ENCODE results near the gene ZNF232. TPM values are rescaled to one million over a fixed set of nuclear protein-coding genes. Genes with fewer than 3 reads are reported as not detected.
"Not testable (repeated sequence)": the region's sequence is repeated elsewhere in the genome, so short reads cannot be mapped to it uniquely, and the experiment has no call there.

Gene ZNF232
- polyA plus RNA-seq, 2 of the 4 experiments (the other 2 are of a cell fraction) = 5.1 TPM

GRCh38 chr17:5123343-5124124 is 11.9 kb upstream of the ZNF232 start:
- POLR2A ChIA-PET = no interaction called here
- H3K4me2 ChIP-seq = peak overlapping the region; percentile 71
- CTCF ChIA-PET = no interaction called here

DNA sequence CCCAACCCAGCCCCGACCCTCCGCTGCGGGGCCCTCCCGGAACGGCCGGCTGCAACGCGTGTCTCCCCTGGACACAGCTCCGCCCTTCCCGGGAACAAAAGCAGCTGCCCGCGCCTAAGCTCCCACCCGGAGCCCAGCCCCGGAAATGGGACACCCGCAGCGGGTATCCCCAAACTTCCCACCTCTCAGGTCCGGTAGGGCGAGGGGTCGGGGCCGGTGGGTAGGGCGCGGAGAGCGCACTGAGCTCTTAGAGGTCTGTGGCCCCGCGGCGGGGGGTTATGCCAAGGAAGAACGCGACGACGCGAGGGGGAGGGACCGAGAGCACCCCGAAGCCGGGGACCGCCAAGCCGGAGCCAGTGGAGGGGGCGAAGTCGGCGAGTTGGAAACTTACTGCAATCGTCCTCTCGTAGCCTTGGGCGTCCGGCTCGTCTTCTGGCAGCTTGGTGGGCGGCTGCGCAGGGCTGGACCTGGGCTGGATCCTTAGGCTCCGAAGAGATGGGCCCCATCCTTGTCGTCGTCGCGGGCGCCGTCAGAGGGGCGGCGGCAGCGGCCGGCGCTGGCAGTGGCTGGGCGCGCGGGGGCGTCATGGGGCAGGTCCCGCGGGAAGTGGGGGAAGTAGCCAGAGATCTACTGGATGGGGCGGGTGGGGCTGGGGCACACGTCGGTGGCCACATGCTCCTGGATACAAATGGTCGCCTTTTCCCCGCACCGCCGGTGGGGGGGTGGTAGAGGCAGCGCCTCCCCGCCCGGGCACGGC is 11.1 kb upstream of the ZNF232 start:
- H3K9me3 ChIP-seq = no peaks in the 10 kb centered on the region
- 35% methylated on average over 44 of the region's 75 CpGs for WGBS (ENCODE audit: missing lambda C conversion rate)
- POLR2A ChIA-PET = no interaction called here
- H3K27ac ChIP-seq = peak overlapping the region in 1 of 2 experiments; percentile 20; a peak in 1 of 6 replicates
- H3K4me3 ChIP-seq = peak overlapping the region; percentile 24
- ATAC-seq (peak; percentile 40 to 49; a peak in 3 of 6 replicates), FAIRE-seq (no peak), DNase-seq (ENCODE audit: low read depth in 1 of 2, low spot score in 1 of 2) (no peak)
- 0 out of 3 replicates have a peak, but pooled peaks cover 7% of the 10 kb centered on the region for H3K4me1 ChIP-seq
- TF ChIP-seq NR3C1 (IDR thresholded peaks at IDR 0.05) (no peak), RAD21 (conservative IDR thresholded peaks at IDR 0.05 in 1 of 2, IDR thresholded peaks at IDR 0.05 in 1 of 2) (no peak), TP53 (CRISPR knock-in tag; IDR thresholded peaks at IDR 0.05) (no peak), CHD4 (IDR thresholded peaks at IDR 0.05; ENCODE audit: borderline replicate concordance) (no peak), JUN (IDR thresholded peaks at IDR 0.05) (no peak)
- TF ChIP-seq, protein P1, sequence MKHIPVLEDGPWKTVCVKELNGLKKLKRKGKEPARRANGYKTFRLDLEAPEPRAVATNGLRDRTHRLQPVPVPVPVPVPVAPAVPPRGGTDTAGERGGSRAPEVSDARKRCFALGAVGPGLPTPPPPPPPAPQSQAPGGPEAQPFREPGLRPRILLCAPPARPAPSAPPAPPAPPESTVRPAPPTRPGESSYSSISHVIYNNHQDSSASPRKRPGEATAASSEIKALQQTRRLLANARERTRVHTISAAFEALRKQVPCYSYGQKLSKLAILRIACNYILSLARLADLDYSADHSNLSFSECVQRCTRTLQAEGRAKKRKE (CRISPR knock-in tag; IDR thresholded peaks at IDR 0.05; ENCODE audit: low read depth) = no peak
- peak overlapping the region; percentile 71 for H3K4me2 ChIP-seq
- CTCF ChIA-PET = no interaction called here

More at GRCh38 chr17:5123343-5124124, 11.9 kb upstream of the ZNF232 start:
- WGBS (ENCODE audit: missing lambda C conversion rate) = 87% methylated on average over 40 of the region's 53 CpGs
- no peak for TF ChIP-seq PBX3 (IDR thresholded peaks at IDR 0.05)
- no peak for TF ChIP-seq ZFP36 (IDR thresholded peaks at IDR 0.05; ENCODE audit: borderline replicate concordance, partially characterized antibody)
- no peak for TF ChIP-seq HOXA7 (CRISPR knock-in tag; IDR thresholded peaks at IDR 0.05)
- TF ChIP-seq JUNB (IDR thresholded peaks at IDR 0.05) = no peak
- TF ChIP-seq, protein P2, sequence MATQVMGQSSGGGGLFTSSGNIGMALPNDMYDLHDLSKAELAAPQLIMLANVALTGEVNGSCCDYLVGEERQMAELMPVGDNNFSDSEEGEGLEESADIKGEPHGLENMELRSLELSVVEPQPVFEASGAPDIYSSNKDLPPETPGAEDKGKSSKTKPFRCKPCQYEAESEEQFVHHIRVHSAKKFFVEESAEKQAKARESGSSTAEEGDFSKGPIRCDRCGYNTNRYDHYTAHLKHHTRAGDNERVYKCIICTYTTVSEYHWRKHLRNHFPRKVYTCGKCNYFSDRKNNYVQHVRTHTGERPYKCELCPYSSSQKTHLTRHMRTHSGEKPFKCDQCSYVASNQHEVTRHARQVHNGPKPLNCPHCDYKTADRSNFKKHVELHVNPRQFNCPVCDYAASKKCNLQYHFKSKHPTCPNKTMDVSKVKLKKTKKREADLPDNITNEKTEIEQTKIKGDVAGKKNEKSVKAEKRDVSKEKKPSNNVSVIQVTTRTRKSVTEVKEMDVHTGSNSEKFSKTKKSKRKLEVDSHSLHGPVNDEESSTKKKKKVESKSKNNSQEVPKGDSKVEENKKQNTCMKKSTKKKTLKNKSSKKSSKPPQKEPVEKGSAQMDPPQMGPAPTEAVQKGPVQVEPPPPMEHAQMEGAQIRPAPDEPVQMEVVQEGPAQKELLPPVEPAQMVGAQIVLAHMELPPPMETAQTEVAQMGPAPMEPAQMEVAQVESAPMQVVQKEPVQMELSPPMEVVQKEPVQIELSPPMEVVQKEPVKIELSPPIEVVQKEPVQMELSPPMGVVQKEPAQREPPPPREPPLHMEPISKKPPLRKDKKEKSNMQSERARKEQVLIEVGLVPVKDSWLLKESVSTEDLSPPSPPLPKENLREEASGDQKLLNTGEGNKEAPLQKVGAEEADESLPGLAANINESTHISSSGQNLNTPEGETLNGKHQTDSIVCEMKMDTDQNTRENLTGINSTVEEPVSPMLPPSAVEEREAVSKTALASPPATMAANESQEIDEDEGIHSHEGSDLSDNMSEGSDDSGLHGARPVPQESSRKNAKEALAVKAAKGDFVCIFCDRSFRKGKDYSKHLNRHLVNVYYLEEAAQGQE (IDR thresholded peaks at IDR 0.05) = no peak
- TF ChIP-seq EHMT2 (IDR thresholded peaks at IDR 0.05; ENCODE audit: low read depth) = no peak
- TF ChIP-seq KDM5A (IDR thresholded peaks at IDR 0.05) = no peak
- TF ChIP-seq POLR2A (IDR thresholded peaks at IDR 0.05; ENCODE audit: low read length) = no peak
- TF ChIP-seq ESRRA (IDR thresholded peaks at IDR 0.05; ENCODE audit: borderline replicate concordance, low read length) = no peak
- no peak for TF ChIP-seq EHF (CRISPR knock-in tag; IDR thresholded peaks at IDR 0.05)
- TF ChIP-seq KDM1A (IDR thresholded peaks at IDR 0.05; ENCODE audit: low read depth) = no peak
- no peak for TF ChIP-seq ELK1 (IDR thresholded peaks at IDR 0.05; ENCODE audit: low read depth, low read length)
- TF ChIP-seq, protein P1 (CRISPR knock-in tag; IDR thresholded peaks at IDR 0.05; ENCODE audit: low read depth) = no peak
- no peak for TF ChIP-seq GATA3 (IDR thresholded peaks at IDR 0.05; ENCODE audit: borderline replicate concordance)
- TF ChIP-seq RARB (CRISPR knock-in tag; IDR thresholded peaks at IDR 0.05) = no peak
- DNase-seq (ENCODE audit: low read depth in 1 of 2, low spot score in 1 of 2) = no peak
- H3K4me1 ChIP-seq = 0 out of 3 replicates have a peak, but pooled peaks cover 7% of the 10 kb centered on the region
- no peak overlapping the region for H3K4me3 ChIP-seq
- FAIRE-seq = no peak
- H3K27ac ChIP-seq = no peak overlapping the region
- no peak; a peak in 1 of 6 replicates for ATAC-seq
- no peaks in the 10 kb centered on the region for H3K9me3 ChIP-seq

- WGBS (ENCODE audit: missing lambda C conversion rate) = 73% methylated on average over 7 of the region's 7 CpGs
- FAIRE-seq; POLR2A ChIA-PET; H3K9me3 ChIP-seq; ATAC-seq; CTCF ChIA-PET; H3K4me1 ChIP-seq; H3K4me3 ChIP-seq; DNase-seq (ENCODE audit: low read depth in 1 of 2, low spot score in 1 of 2); H3K27ac ChIP-seq: not testable (repeated sequence)
- peak overlapping the region; percentile 71 for H3K4me2 ChIP-seq
Measured at GRCh38 chr17:5122056-5122455, 10.4 kb upstream of the ZNF232 start.

All from A549 (cell line).